HepG2 (cell line): ENCODE measurements around the gene UBAC1.

Experiments
- ATF1 ChIP-seq: IDR thresholded peaks from 2 replicates; pipeline ENCODE4 v1.6.1; 2016; ENCODE audit warnings: mild to moderate bottlenecking, control low read depth
- MAF1 ChIP-seq: sonication (generic); formaldehyde crosslinking; IDR thresholded peaks from 2 replicates; pipeline ENCODE4 v1.5.0; 2020; ENCODE audit warnings: missing genetic modification reagents, borderline replicate concordance
- NR2C2 ChIP-seq: sonication (generic); formaldehyde crosslinking; IDR thresholded peaks from 2 replicates; pipeline ENCODE4 v1.4.0; 2020; ENCODE audit warnings: missing genetic modification reagents, mild to moderate bottlenecking, moderate library complexity, borderline replicate concordance
- REST ChIP-seq, 2 experiments: IDR thresholded peaks; 2 replicates each; pipeline ENCODE4 v1.6.1; 2011 to 2012; ENCODE audit warnings: low read length in 2 of 2, borderline replicate concordance in 1 of 2, low read depth in 1 of 2, mild to moderate bottlenecking in 1 of 2, moderate library complexity in 1 of 2
- YY1 ChIP-seq: IDR thresholded peaks from 2 replicates; pipeline ENCODE4 v1.6.1; 2011; ENCODE audit warnings: low read length, low read depth, moderate library complexity, mild to moderate bottlenecking; ENCODE audit not compliant: insufficient read depth, insufficient replicate concordance
- ZNF343 ChIP-seq: sonication (generic); formaldehyde crosslinking; IDR thresholded peaks from 2 replicates; pipeline ENCODE4 v1.4.0; 2020; ENCODE audit warnings: mild to moderate bottlenecking, missing genetic modification reagents
- ZNF501 ChIP-seq: sonication (generic); formaldehyde crosslinking; IDR thresholded peaks from 2 replicates; pipeline ENCODE4 v1.5.1; 2020; ENCODE audit warnings: mild to moderate bottlenecking, moderate library complexity, missing genetic modification reagents
- TF ChIP-seq, protein P1 (sequence below): sonication (generic); formaldehyde crosslinking; IDR thresholded peaks from 2 replicates; pipeline ENCODE4 v1.5.0; 2020; ENCODE audit warnings: mild to moderate bottlenecking, missing genetic modification reagents, moderate library complexity

DNA sequence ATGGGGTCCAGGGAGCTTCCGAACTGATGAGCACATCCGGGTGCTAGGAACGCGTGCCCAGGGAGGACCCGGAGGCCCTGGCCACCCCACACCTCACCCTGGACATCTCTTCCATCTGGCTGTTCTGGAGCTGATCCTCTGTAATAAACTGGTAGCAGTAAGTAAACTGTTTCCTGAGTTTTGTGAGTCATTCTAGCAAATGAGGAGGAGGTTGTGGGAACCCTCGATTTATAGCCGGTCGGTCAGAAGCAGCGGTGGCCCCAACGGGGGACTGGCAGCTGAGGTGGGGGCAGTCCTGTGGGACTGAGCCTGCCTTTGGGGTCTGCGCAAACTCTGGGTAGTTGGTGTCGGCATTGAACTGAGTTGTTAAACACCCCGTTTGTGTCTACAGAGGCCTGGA lies 15.4 kb upstream of the UBAC1 start:
- no peak for TF ChIP-seq ZNF501 (CRISPR knock-in tag)
- TF ChIP-seq YY1 = no peak
- TF ChIP-seq ZNF343 (CRISPR knock-in tag) = no peak
- TF ChIP-seq MAF1 (CRISPR knock-in tag) = no peak
- TF ChIP-seq, protein P1, sequence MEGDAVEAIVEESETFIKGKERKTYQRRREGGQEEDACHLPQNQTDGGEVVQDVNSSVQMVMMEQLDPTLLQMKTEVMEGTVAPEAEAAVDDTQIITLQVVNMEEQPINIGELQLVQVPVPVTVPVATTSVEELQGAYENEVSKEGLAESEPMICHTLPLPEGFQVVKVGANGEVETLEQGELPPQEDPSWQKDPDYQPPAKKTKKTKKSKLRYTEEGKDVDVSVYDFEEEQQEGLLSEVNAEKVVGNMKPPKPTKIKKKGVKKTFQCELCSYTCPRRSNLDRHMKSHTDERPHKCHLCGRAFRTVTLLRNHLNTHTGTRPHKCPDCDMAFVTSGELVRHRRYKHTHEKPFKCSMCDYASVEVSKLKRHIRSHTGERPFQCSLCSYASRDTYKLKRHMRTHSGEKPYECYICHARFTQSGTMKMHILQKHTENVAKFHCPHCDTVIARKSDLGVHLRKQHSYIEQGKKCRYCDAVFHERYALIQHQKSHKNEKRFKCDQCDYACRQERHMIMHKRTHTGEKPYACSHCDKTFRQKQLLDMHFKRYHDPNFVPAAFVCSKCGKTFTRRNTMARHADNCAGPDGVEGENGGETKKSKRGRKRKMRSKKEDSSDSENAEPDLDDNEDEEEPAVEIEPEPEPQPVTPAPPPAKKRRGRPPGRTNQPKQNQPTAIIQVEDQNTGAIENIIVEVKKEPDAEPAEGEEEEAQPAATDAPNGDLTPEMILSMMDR (CRISPR knock-in tag) = no peak
- TF ChIP-seq ATF1 (CRISPR knock-in tag) = no peak
- no peak for TF ChIP-seq NR2C2
- TF ChIP-seq REST (IDR thresholded peaks at IDR 0.05; ENCODE audit: borderline replicate concordance in 1 of 2, low read depth in 1 of 2, low read length in 2 of 2) = no peak
